HEK293 (cell line): ENCODE data around the gene HTR7.
A peak's percentile ranks its signal among the peaks of the same experiment; 100 is the strongest.

ENCODE experiments used
- CTCF ChIA-PET: fragments of 350-600 bp; formaldehyde crosslinking; extraction: SDS; loops from one replicate; lab custom pipeline; 2021; ENCODE audit warnings: antibody characterized with exemption; lab: Yijun Ruan, JAX
- POLR2A ChIA-PET: fragments of 300-600 bp; formaldehyde crosslinking; extraction: SDS; loops from one replicate; lab custom pipeline; 2020; ENCODE audit warnings: antibody characterized with exemption, inconsistent platforms; lab: Yijun Ruan, JAX
- H3K27ac ChIP-seq: fragments of 200-500 bp; sonication (Bioruptor generic); 2 replicates; pipeline ENCODE4 v1.5.1; 2014; ENCODE audit warnings: low read depth, low read length, control low read depth, inconsistent platforms; ENCODE audit errors: extremely low read depth
- H3K36me3 ChIP-seq, 2 experiments: fragments of 200-500 bp in 1 of 2; sonication (Bioruptor generic) in 1 of 2; 1 replicate in 1 of 2; 2 replicates in 1 of 2; pipeline ENCODE4 v1.5.1; 2014 to 2017; ENCODE audit warnings: inconsistent platforms in 2 of 2, low read length in 2 of 2; ENCODE audit not compliant: control insufficient read depth in 2 of 2, insufficient read depth in 1 of 2
- H3K4me1 ChIP-seq: fragments of 200-500 bp; sonication (Bioruptor generic); 2 replicates; pipeline ENCODE4 v1.5.1; 2014; ENCODE audit warnings: mild to moderate bottlenecking, low read length, inconsistent platforms; ENCODE audit not compliant: control insufficient read depth, insufficient read depth
- H3K4me3 ChIP-seq: 2 replicates; pipeline ENCODE4 v1.5.1; 2011; ENCODE audit warnings: low read depth, mild to moderate bottlenecking, control low read depth, low read length, moderate library complexity
- H3K9me3 ChIP-seq: fragments of 200-500 bp; sonication (Bioruptor generic); 2 replicates; pipeline ENCODE4 v1.5.1; 2014; ENCODE audit warnings: low read depth, low read length, inconsistent platforms; ENCODE audit not compliant: control insufficient read depth, insufficient read depth
- KLF9 ChIP-seq: fragments of 450-650 bp; formaldehyde crosslinking; IDR thresholded peaks from 2 replicates; pipeline ENCODE4 v1.5.1; 2016; ENCODE audit warnings: missing biosample characterization, missing genetic modification characterization, low read depth
- MEIS1 ChIP-seq: sonication (generic); formaldehyde crosslinking; IDR thresholded peaks from 2 replicates; pipeline ENCODE4 v1.8.1; 2022; ENCODE audit warnings: missing genetic modification reagents, mild to moderate bottlenecking, borderline replicate concordance
- MYNN ChIP-seq: fragments of 450-650 bp; formaldehyde crosslinking; IDR thresholded peaks from 2 replicates; pipeline ENCODE4 v1.5.1; 2016; ENCODE audit warnings: missing biosample characterization, missing genetic modification characterization, borderline replicate concordance
- MZF1 ChIP-seq: fragments of 450-650 bp; formaldehyde crosslinking; IDR thresholded peaks from 2 replicates; pipeline ENCODE4 v1.5.1; 2017; ENCODE audit warnings: missing biosample characterization, missing genetic modification characterization, borderline replicate concordance
- SP2 ChIP-seq: fragments of 450-650 bp; formaldehyde crosslinking; IDR thresholded peaks from 2 replicates; pipeline ENCODE4 v1.5.1; 2016; ENCODE audit warnings: missing biosample characterization, missing genetic modification characterization
- TCF7L2 ChIP-seq: IDR thresholded peaks from 2 replicates; pipeline ENCODE4 v1.6.1; 2011; ENCODE audit warnings: low read depth, mild to moderate bottlenecking, inconsistent platforms, low read length, moderate library complexity, borderline replicate concordance
- ZBTB20 ChIP-seq: fragments of 450-650 bp; formaldehyde crosslinking; IDR thresholded peaks from 2 replicates; pipeline ENCODE4 v1.5.1; 2016; ENCODE audit warnings: missing biosample characterization, missing genetic modification characterization
- ZBTB21 ChIP-seq: fragments of 450-650 bp; formaldehyde crosslinking; IDR thresholded peaks from 2 replicates; pipeline ENCODE4 v1.5.1; 2017; ENCODE audit warnings: missing biosample characterization, missing genetic modification characterization
- ZNF10 ChIP-seq: fragments of 450-650 bp; formaldehyde crosslinking; IDR thresholded peaks from 2 replicates; pipeline ENCODE4 v1.5.1; 2017; ENCODE audit warnings: missing biosample characterization, missing genetic modification characterization
- ZNF16 ChIP-seq: fragments of 450-650 bp; formaldehyde crosslinking; IDR thresholded peaks from 2 replicates; pipeline ENCODE4 v1.5.1; 2016; ENCODE audit warnings: low read depth, missing biosample characterization, missing genetic modification characterization
- ZNF292 ChIP-seq: fragments of 450-650 bp; formaldehyde crosslinking; IDR thresholded peaks from 2 replicates; pipeline ENCODE4 v1.5.1; 2016; ENCODE audit warnings: low read depth, missing biosample characterization, missing genetic modification characterization, borderline replicate concordance
- ZNF324 ChIP-seq: fragments of 450-650 bp; formaldehyde crosslinking; IDR thresholded peaks from 2 replicates; pipeline ENCODE4 v1.5.1; 2016; ENCODE audit warnings: missing biosample characterization, missing genetic modification characterization
- ZNF391 ChIP-seq: fragments of 450-650 bp; formaldehyde crosslinking; IDR thresholded peaks from 2 replicates; pipeline ENCODE4 v1.5.1; 2016; ENCODE audit warnings: low read depth, missing biosample characterization, missing genetic modification characterization, borderline replicate concordance
- ZNF423 ChIP-seq: fragments of 450-650 bp; formaldehyde crosslinking; IDR thresholded peaks from 2 replicates; pipeline ENCODE4 v1.5.1; 2016; ENCODE audit warnings: missing biosample characterization, missing genetic modification characterization
- ZNF561 ChIP-seq: fragments of 450-650 bp; IDR thresholded peaks from 2 replicates; pipeline ENCODE4 v1.5.1; 2018; ENCODE audit warnings: missing biosample characterization, missing genetic modification characterization, borderline replicate concordance
- ZNF624 ChIP-seq: fragments of 450-650 bp; formaldehyde crosslinking; IDR thresholded peaks from 2 replicates; pipeline ENCODE4 v1.5.1; 2017; ENCODE audit warnings: missing biosample characterization, missing genetic modification characterization
- ZNF768 ChIP-seq: fragments of 450-650 bp; formaldehyde crosslinking; IDR thresholded peaks from 2 replicates; pipeline ENCODE4 v1.5.1; 2018; ENCODE audit warnings: missing biosample characterization, mild to moderate bottlenecking, missing genetic modification characterization
- ZNF785 ChIP-seq: fragments of 450-650 bp; formaldehyde crosslinking; IDR thresholded peaks from 2 replicates; pipeline ENCODE4 v1.5.1; 2016; ENCODE audit warnings: missing biosample characterization, missing genetic modification characterization
- TF ChIP-seq, protein P1 (sequence below): fragments of 450-650 bp; formaldehyde crosslinking; IDR thresholded peaks from 2 replicates; pipeline ENCODE4 v1.5.1; 2017; ENCODE audit warnings: missing biosample characterization, missing genetic modification characterization
- TF ChIP-seq, protein P2 (sequence below): fragments of 450-650 bp; formaldehyde crosslinking; IDR thresholded peaks from 2 replicates; pipeline ENCODE4 v1.5.1; 2016; ENCODE audit warnings: missing biosample characterization, missing genetic modification characterization
- TF ChIP-seq, protein P3 (sequence below): fragments of 450-650 bp; formaldehyde crosslinking; IDR thresholded peaks from 2 replicates; pipeline ENCODE4 v1.5.1; 2016; ENCODE audit warnings: missing biosample characterization, missing genetic modification characterization
- TF ChIP-seq, protein P4 (sequence below): fragments of 450-650 bp; formaldehyde crosslinking; IDR thresholded peaks from 2 replicates; pipeline ENCODE4 v1.5.1; 2017; ENCODE audit warnings: missing biosample characterization, missing genetic modification characterization

The HTR7 gene

DNA sequence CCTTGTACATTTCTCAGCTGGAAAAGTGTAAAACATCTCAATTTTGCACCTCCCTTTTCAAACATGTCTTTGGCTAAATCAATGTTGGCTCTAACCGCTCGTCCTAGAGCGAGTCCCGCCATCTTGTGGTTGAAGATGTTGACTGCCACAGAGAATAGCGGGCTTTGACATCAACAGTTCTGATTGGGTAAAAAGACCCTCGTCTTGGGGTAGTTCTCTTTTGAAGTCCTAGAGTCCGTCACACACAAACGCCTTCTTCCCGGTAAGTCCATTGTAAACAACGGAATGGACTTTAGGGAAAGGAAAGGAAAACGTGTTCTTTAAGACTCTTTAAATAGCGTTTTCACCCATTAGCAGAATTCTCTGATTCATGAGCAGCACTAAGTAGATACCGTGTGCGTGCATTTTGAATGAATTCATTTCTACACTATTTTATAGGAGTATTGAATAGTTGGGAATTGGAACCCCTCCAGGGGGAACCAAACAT is 13.5 kb upstream of the HTR7 start (continued):
- no peak for TF ChIP-seq ZNF292 (tag by site-specific recombination)
- TF ChIP-seq, protein P1, sequence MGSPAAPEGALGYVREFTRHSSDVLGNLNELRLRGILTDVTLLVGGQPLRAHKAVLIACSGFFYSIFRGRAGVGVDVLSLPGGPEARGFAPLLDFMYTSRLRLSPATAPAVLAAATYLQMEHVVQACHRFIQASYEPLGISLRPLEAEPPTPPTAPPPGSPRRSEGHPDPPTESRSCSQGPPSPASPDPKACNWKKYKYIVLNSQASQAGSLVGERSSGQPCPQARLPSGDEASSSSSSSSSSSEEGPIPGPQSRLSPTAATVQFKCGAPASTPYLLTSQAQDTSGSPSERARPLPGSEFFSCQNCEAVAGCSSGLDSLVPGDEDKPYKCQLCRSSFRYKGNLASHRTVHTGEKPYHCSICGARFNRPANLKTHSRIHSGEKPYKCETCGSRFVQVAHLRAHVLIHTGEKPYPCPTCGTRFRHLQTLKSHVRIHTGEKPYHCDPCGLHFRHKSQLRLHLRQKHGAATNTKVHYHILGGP = no peak
- TF ChIP-seq, protein P2, sequence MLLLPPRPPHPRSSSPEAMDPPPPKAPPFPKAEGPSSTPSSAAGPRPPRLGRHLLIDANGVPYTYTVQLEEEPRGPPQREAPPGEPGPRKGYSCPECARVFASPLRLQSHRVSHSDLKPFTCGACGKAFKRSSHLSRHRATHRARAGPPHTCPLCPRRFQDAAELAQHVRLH (tag by site-specific recombination) = peak; percentile 96
- 0 out of 2 replicates have a peak, but pooled peaks have one; percentile 3 for TF ChIP-seq SP2 (tag by site-specific recombination)
- peak; percentile 18; the same call in 1 of the 2 replicates for TF ChIP-seq ZBTB21 (tag by site-specific recombination)
- TF ChIP-seq, protein P3, sequence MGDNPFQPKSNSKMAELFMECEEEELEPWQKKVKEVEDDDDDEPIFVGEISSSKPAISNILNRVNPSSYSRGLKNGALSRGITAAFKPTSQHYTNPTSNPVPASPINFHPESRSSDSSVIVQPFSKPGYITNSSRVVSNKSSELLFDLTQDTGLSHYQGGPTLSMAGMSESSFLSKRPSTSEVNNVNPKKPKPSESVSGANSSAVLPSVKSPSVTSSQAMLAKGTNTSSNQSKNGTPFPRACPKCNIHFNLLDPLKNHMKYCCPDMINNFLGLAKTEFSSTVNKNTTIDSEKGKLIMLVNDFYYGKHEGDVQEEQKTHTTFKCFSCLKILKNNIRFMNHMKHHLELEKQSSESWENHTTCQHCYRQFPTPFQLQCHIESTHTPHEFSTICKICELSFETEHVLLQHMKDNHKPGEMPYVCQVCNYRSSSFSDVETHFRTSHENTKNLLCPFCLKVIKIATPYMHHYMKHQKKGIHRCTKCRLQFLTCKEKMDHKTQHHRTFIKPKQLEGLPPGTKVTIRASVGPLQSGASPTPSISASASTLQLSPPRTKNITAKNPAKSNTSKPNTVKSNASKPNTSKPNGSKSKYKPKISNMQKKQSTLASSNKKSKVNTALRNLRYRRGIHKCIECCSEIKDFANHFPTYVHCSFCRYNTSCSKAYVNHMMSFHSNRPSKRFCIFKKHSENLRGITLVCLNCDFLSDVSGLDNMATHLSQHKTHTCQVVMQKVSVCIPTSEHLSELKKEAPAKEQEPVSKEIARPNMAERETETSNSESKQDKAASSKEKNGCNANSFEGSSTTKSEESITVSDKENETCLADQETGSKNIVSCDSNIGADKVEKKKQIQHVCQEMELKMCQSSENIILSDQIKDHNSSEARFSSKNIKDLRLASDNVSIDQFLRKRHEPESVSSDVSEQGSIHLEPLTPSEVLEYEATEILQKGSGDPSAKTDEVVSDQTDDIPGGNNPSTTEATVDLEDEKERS = no peak
- no peak for TF ChIP-seq ZNF391 (tag by site-specific recombination)
- peak; percentile 61; the same call in 1 of the 2 replicates for TF ChIP-seq TCF7L2
- no peak for TF ChIP-seq ZNF624 (tag by site-specific recombination)
- TF ChIP-seq MEIS1 (CRISPR knock-in tag) = no peak
- TF ChIP-seq, protein P4, sequence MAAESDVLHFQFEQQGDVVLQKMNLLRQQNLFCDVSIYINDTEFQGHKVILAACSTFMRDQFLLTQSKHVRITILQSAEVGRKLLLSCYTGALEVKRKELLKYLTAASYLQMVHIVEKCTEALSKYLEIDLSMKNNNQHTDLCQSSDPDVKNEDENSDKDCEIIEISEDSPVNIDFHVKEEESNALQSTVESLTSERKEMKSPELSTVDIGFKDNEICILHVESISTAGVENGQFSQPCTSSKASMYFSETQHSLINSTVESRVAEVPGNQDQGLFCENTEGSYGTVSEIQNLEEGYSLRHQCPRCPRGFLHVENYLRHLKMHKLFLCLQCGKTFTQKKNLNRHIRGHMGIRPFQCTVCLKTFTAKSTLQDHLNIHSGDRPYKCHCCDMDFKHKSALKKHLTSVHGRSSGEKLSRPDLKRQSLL (tag by site-specific recombination) = peak; percentile 72
- peak; percentile 22; the same call in 1 of the 2 replicates for TF ChIP-seq MZF1 (tag by site-specific recombination)
- TF ChIP-seq MYNN (tag by site-specific recombination) = no peak
- TF ChIP-seq ZNF785 (tag by site-specific recombination) = no peak
- no peak for TF ChIP-seq KLF9 (tag by site-specific recombination)
- TF ChIP-seq ZNF561 (tag by site-specific recombination) = 0 out of 2 replicates have a peak, but pooled peaks have one; percentile 22
- no peak for TF ChIP-seq ZNF324 (tag by site-specific recombination)
- peak; percentile 24; the same call in 1 of the 2 replicates for TF ChIP-seq ZBTB20 (tag by site-specific recombination)
- no peak for TF ChIP-seq ZNF423 (tag by site-specific recombination)
- no peak for TF ChIP-seq ZNF768 (tag by site-specific recombination)
- TF ChIP-seq, all 188 proteins: peak for 20

DNA sequence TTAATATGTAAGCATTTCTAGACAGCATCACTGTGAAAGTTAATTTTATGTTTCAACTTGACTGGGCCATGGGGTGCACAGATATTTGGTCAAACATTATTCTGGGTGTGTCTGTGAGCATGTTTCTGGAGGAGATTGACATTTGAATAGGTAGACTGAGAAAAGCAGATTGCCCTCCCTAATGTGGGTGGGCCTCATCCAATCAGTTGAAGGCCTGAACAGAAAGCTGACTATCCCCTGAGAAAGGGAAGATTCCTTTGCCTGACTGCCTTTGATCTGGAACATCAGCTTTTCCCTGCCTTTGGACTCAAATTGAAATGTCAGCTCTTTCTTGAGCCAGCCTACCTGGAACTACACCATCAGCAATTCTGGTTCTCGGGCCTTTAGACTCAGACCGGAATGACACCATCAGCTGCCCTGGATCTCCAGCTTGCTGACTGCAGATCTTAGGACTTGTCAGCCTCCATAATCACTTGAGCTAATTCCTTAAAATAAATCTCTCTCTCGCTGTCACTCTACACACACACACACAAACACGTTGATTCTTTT is 8.3 kb upstream of the HTR7 start:
- no peak overlapping the region for H3K4me3 ChIP-seq
- H3K4me1 ChIP-seq = no peaks in the 10 kb centered on the region
- ChIA-PET CTCF (interaction anchor here (0.5 to 11.5 kb wide), 17 partner anchors 13 to 1883 kb away, joined by 3 to 199 read pairs (median 4); no protein-coding TSS in a partner anchor), POLR2A (no interaction called here)
- H3K36me3 ChIP-seq = no peaks in the 10 kb centered on the region
- peaks cover 3% of the 10 kb centered on the region for H3K9me3 ChIP-seq
- H3K27ac ChIP-seq = no peak overlapping the region
- TF ChIP-seq ZNF16 (no peak), ZNF10 (tag by site-specific recombination) (peak; percentile 95)
